ENCODE results near the gene HEATR5A. TPM values are rescaled to one million over a fixed set of nuclear protein-coding genes. Genes with fewer than 3 reads are reported as not detected.
"Not testable (repeated sequence)": the region's sequence is repeated elsewhere in the genome, so short reads cannot be mapped to it uniquely, and the experiment has no call there.

HEATR5A gene
- total and polyA plus RNA-seq, 9 donors = 9.5 to 26.0 (median 13.2) TPM

DNA sequence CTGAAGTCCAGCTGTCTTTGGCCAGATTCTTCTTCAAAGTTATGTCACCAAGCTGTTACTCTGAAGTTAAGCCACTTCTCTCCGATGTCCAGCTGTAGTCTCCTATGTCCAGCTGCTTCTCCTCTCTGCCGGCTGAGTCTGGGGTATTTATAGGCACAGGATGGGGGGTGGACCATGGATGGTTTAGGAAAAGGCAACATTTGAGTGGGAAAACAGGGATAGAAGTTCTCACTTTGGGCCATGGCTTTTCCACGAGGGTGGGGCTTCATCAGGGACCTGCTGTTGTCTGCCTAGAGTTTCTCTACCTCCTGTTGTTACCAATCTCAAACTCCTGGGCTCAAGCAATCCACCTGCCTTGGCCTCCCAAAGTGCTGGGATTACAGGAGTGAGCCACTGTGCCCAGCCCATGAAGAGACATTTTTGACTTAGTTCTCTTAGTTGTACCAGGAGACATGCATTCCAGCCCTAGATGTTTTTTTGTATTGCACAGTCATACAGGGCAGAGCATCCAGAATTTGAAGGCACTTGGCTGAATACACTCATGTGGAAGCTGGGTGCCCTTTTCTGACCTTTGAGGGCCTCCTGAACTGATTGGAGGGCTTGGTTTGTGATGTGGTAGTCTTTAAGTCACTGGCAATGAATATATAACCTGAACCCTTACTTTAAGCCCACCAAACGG is 132.9 kb downstream of the HEATR5A start:
- Histone ChIP-seq H3K27ac (ENCODE audit: low read length) (no peak overlapping the region), H3K27me3 (ENCODE audit: control insufficient read depth, insufficient read depth, low read length) (no peaks in the 10 kb centered on the region), H3K4me1 (ENCODE audit: control insufficient read depth, insufficient read depth, low read length) (no peaks in the 10 kb centered on the region), H3K9me3 (replicated peaks; ENCODE audit: control insufficient read depth, low read depth, low read length) (peaks cover 2% of the 10 kb centered on the region), H3K4me3 (ENCODE audit: low read length) (no peak overlapping the region), H3K36me3 (ENCODE audit: control insufficient read depth, insufficient read depth, low read length) (no peaks in the 10 kb centered on the region)
- no peak for DNase-seq
- no CpG with 5 or more reads among the region's 4 CpGs for whole genome bisulfite sequencing (ENCODE audit: insufficient coverage)

DNA sequence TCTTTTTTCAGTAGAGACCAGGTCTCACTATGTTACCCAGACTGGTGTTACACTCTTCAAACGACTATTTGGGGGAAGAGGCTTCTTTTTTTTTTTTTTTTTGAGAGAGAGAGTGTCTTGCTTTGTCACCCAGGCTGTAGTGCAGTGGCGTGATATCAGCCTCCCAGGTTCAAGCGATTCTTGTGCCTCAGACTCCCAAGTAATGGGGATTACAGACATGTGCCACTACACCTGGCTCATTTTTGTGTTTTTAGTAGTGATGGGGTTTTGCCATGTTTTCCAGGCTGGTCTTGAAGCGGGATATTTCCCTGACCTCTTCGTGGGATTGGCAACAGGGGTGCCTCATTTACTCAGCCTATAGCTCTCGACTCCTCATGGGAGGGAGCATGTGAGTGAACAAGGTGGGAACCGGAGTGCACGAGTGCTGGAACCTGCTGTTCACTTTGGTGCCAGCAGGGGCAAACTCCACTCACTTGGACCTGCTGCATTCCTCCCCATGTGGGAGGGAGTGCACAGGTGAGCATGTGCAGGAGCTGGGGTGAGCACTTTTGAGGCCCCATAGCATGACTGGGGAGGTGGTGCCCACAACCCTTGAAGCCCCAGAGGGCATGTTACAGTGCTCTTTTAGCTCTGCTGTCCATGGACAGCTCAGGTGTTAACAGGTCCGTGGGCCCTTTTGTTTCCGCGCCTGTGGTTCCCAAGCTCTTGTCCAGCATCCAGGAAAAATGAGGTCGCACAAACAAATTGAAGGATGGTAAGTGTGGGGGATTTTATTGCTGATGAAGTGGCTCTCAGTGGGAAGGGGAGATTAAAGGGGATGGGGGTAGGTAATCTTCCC is 133.7 kb downstream of the HEATR5A start:
- H3K4me1 ChIP-seq (ENCODE audit: control insufficient read depth, insufficient read depth, low read length) = no peaks in the 10 kb centered on the region
- 94% methylated on average over 7 of the region's 12 CpGs for WGBS (ENCODE audit: insufficient coverage)
- no peak overlapping the region for H3K4me3 ChIP-seq (ENCODE audit: low read length)
- H3K36me3 ChIP-seq (ENCODE audit: control insufficient read depth, insufficient read depth, low read length) = no peaks in the 10 kb centered on the region
- H3K27me3 ChIP-seq (ENCODE audit: control insufficient read depth, insufficient read depth, low read length) = no peaks in the 10 kb centered on the region
- no peak for DNase-seq
- H3K27ac ChIP-seq (ENCODE audit: low read length) = no peak overlapping the region
- peaks cover 2% of the 10 kb centered on the region for H3K9me3 ChIP-seq (replicated peaks; ENCODE audit: control insufficient read depth, low read depth, low read length)

DNA sequence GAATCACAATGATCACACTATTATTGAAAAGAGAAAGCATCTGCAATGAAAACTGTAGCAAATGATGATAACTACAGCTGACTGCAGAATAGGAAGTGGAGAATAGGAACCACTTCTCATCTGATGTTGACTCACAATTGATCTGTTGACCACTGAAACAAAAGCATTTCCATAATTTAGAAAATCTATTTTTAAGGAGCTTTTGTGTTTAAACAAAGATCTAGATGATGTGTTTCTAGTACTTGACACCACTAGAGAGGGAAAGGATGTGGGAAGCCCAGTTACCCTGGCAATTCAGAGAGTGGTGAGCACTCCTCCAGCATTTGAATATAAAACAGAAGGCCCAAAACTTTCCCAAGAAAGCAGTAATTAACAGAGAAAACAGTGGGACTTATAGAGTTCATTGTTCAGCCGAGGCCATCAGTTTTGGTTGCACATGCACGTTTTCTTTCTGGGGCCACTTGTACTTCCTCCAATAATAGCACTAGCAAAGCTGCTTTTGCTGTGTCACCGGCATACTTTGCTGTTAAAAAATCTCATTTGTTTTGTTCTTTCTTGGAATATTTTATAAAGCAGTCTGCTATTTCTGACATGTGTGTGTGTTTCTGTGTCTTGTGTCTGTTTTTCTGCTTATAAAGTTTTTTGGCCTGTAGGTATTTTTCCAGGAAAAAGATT is 136.6 kb downstream of the HEATR5A start:
- Histone ChIP-seq H3K4me1 (ENCODE audit: control insufficient read depth, insufficient read depth, low read length) (no peaks in the 10 kb centered on the region), H3K4me3 (ENCODE audit: low read length) (no peak overlapping the region), H3K9me3 (replicated peaks; ENCODE audit: control insufficient read depth, low read depth, low read length) (peaks cover 4% of the 10 kb centered on the region), H3K27ac (ENCODE audit: low read length) (peak overlapping the region; percentile 20), H3K27me3 (ENCODE audit: control insufficient read depth, insufficient read depth, low read length) (no peaks in the 10 kb centered on the region), H3K36me3 (ENCODE audit: control insufficient read depth, insufficient read depth, low read length) (no peaks in the 10 kb centered on the region)
- DNase-seq = peak; percentile 36
- WGBS (ENCODE audit: insufficient coverage) = no CpG with 5 or more reads among the region's 3 CpGs

DNA sequence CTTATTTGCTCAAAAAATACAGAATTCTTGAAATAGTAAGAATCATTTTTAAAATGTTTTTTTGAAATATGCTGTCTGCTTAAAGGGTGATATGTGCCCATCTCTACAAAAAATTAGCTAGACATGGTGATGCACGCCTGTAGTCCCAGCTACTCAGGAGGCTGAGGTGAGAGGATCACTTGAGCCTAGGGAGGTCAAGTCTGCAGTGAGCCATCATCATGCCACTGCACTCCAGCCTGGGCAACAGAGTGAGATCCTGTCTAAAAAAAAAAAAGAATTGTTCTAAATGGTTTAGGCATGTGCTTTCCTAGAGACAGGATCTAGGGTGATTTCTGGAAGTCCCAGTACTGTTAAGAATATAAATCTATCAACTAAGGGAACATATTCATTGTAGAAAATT is 137.2 kb downstream of the HEATR5A start:
- H3K27ac ChIP-seq (ENCODE audit: low read length) = no peak overlapping the region
- WGBS (ENCODE audit: insufficient coverage) = 86% methylated on average over 1 of the region's 1 CpG
- no peaks in the 10 kb centered on the region for H3K27me3 ChIP-seq (ENCODE audit: control insufficient read depth, insufficient read depth, low read length)
- no peaks in the 10 kb centered on the region for H3K4me1 ChIP-seq (ENCODE audit: control insufficient read depth, insufficient read depth, low read length)
- H3K9me3 ChIP-seq (replicated peaks; ENCODE audit: control insufficient read depth, low read depth, low read length) = peaks cover 6% of the 10 kb centered on the region
- H3K36me3 ChIP-seq (ENCODE audit: control insufficient read depth, insufficient read depth, low read length) = no peaks in the 10 kb centered on the region
- DNase-seq = no peak
- H3K4me3 ChIP-seq (ENCODE audit: low read length) = no peak overlapping the region

DNA sequence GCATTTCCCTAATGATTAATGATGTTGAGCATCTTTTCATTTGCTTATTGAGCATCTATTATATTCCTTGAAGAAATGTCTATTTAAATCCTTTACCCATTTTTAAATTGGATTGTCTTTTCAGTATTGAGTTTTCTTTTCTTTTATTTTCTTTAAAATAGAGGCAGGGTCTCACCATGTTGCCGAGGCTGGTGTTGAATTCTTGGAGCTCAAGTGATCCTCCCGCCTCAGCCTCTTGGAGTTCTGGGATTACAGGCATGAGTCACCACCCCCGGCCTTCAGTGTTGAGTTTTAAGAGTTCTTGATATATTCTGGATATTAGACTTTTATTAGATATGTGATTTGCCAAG is 139.5 kb downstream of the HEATR5A start:
- WGBS (ENCODE audit: insufficient coverage) = no CpG with 5 or more reads among the region's 3 CpGs
- DNase-seq = no peak
- Histone ChIP-seq H3K4me1 (ENCODE audit: control insufficient read depth, insufficient read depth, low read length) (no peaks in the 10 kb centered on the region), H3K27me3 (ENCODE audit: control insufficient read depth, insufficient read depth, low read length) (no peaks in the 10 kb centered on the region), H3K27ac (ENCODE audit: low read length) (no peak overlapping the region), H3K4me3 (ENCODE audit: low read length) (no peak overlapping the region), H3K36me3 (ENCODE audit: control insufficient read depth, insufficient read depth, low read length) (no peaks in the 10 kb centered on the region), H3K9me3 (replicated peaks; ENCODE audit: control insufficient read depth, low read depth, low read length) (peaks cover 8% of the 10 kb centered on the region)

DNA sequence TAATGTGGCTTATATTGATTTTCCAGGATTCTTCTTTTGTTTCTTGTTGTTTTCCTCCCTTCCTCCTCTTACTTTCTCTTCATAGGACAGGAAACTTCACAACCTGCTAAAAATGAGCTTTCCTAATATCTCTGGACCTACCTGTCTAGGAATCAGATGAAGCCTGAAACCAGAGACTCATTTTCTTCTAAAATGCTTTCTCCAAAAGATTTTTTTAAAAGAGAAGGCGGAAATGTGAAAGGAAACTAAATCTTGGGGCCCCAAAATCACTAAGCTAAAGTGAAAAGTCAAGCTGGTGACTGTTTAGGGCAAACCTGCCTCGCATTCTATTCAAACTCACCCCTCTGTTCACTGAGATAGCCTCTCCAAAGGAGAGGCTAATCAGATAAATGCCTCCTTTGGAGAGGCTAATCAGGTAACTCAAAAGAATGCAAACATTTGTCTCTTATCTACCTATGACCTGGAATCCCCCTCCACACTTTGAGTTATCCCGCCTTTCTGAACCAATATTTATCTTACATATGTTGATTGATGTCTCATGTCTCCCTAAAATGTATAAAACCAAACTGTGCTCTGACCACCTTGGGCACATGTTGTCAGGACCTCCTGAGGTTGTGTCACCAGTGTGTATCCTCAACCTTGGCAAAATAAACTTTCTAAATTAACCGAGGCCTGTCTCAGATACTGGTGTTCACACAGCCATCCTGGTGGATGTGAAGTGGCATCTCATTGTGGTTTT is 140.0 kb downstream of the HEATR5A start:
- Histone ChIP-seq H3K36me3 (ENCODE audit: control insufficient read depth, insufficient read depth, low read length) (no peaks in the 10 kb centered on the region), H3K27me3 (ENCODE audit: control insufficient read depth, insufficient read depth, low read length) (no peaks in the 10 kb centered on the region), H3K27ac (ENCODE audit: low read length) (no peak overlapping the region), H3K9me3 (replicated peaks; ENCODE audit: control insufficient read depth, low read depth, low read length) (peaks cover 8% of the 10 kb centered on the region), H3K4me1 (ENCODE audit: control insufficient read depth, insufficient read depth, low read length) (no peaks in the 10 kb centered on the region), H3K4me3 (ENCODE audit: low read length) (no peak overlapping the region)
- DNase-seq = no peak
- WGBS (ENCODE audit: insufficient coverage) = 100% methylated on average over 1 of the region's 4 CpGs

DNA sequence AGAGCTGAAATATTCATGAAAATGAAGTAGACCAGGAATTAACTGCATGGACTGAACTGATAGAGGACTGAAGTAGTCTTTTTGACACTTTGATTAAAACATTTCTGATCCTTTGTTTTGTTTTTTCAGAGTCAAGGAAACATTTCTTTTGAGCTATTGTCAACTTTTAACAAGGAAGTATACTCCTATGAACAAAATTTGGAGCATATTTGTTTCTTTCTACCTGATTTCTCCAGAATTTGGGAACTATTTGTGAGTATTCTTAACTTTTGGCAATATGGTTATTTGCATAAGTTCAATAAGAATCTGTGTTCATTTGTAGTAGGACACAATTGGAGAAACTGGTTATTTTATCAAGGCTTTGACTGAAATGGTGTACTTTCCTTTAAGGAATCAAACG is 141.5 kb downstream of the HEATR5A start:
- peaks cover 8% of the 10 kb centered on the region for H3K9me3 ChIP-seq (replicated peaks; ENCODE audit: control insufficient read depth, low read depth, low read length)
- H3K27ac ChIP-seq (ENCODE audit: low read length) = no peak overlapping the region
- DNase-seq = no peak
- no peaks in the 10 kb centered on the region for H3K4me1 ChIP-seq (ENCODE audit: control insufficient read depth, insufficient read depth, low read length)
- no CpG with 5 or more reads among the region's 1 CpG for WGBS (ENCODE audit: insufficient coverage)
- no peaks in the 10 kb centered on the region for H3K36me3 ChIP-seq (ENCODE audit: control insufficient read depth, insufficient read depth, low read length)
- H3K4me3 ChIP-seq (ENCODE audit: low read length) = no peak overlapping the region
- H3K27me3 ChIP-seq (ENCODE audit: control insufficient read depth, insufficient read depth, low read length) = no peaks in the 10 kb centered on the region

DNA sequence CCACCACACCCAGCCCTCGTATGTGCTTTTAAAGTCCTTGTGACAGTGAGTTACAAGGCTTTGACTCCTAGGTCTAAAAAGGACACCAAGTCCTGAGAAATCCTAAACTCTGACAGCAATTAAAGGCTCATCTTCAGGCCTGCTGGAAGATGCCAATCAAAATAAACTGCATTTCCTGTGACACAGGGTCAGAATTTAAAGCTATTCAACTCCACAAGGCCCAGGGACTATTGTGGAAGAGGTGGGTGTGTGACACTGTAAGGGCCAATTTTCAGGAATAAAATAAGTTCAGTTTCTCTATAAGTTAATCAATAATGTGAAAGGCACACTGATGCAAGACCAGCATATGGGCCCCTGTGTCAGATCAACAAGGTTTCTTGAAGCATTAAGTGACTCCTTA is 143.3 kb downstream of the HEATR5A start:
- H3K27me3 ChIP-seq (ENCODE audit: control insufficient read depth, insufficient read depth, low read length) = no peaks in the 10 kb centered on the region
- H3K4me3 ChIP-seq (ENCODE audit: low read length) = no peak overlapping the region
- H3K4me1 ChIP-seq (ENCODE audit: control insufficient read depth, insufficient read depth, low read length) = no peaks in the 10 kb centered on the region
- no peak for DNase-seq
- H3K9me3 ChIP-seq (replicated peaks; ENCODE audit: control insufficient read depth, low read depth, low read length) = peaks cover 8% of the 10 kb centered on the region
- 67% methylated on average over 1 of the region's 1 CpG for WGBS (ENCODE audit: insufficient coverage)
- H3K27ac ChIP-seq (ENCODE audit: low read length) = no peak overlapping the region
- no peaks in the 10 kb centered on the region for H3K36me3 ChIP-seq (ENCODE audit: control insufficient read depth, insufficient read depth, low read length)

DNA sequence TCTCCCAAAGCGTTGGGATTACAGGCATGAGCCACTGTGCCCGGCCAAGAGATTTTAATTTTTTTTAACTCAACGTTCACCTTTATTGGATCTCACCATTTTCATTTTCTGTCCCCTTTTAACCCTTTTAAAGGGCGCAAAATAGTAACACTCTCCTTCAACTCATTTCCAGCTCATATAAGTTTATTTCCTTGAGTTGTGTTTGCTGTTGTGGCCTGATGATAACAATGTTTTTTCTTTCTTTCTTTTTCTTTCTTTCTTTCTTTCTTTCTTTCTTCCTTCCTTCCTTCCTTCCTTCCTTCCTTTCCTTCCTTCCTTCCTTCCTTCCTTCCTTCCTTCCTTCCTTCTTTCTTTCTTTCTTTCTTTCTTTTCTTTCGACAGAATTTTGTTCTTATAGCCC is 143.9 kb downstream of the HEATR5A start:
- H3K4me1 ChIP-seq (ENCODE audit: control insufficient read depth, insufficient read depth, low read length); H3K4me3 ChIP-seq (ENCODE audit: low read length); H3K27ac ChIP-seq (ENCODE audit: low read length); H3K27me3 ChIP-seq (ENCODE audit: control insufficient read depth, insufficient read depth, low read length); DNase-seq; H3K36me3 ChIP-seq (ENCODE audit: control insufficient read depth, insufficient read depth, low read length); H3K9me3 ChIP-seq (replicated peaks; ENCODE audit: control insufficient read depth, low read depth, low read length): not testable (repeated sequence)
- 58% methylated on average over 3 of the region's 5 CpGs for WGBS (ENCODE audit: insufficient coverage)

DNA sequence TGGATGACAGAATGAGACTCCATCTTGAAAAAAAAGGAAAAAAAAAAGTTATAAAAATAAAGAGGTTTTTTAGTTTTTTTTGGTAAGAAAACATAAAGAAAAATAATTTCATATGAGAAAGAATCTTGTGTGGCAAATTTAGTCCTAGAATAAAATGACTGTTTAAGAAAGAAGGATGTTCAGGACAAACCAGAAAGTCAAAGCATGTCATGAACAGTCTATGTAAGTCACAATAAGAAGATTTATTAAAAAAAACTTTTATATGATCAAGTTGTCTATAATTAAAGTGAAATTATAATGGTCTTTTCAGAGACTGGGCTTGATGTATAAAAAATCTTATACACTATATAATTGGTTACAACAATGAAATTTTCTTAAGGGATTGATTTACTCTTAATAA is 144.6 kb downstream of the HEATR5A start:
- no peak overlapping the region for H3K27ac ChIP-seq (ENCODE audit: low read length)
- H3K9me3 ChIP-seq (replicated peaks; ENCODE audit: control insufficient read depth, low read depth, low read length) = peaks cover 8% of the 10 kb centered on the region
- no peak overlapping the region for H3K4me3 ChIP-seq (ENCODE audit: low read length)
- no peaks in the 10 kb centered on the region for H3K27me3 ChIP-seq (ENCODE audit: control insufficient read depth, insufficient read depth, low read length)
- no peak for DNase-seq
- no peaks in the 10 kb centered on the region for H3K36me3 ChIP-seq (ENCODE audit: control insufficient read depth, insufficient read depth, low read length)
- H3K4me1 ChIP-seq (ENCODE audit: control insufficient read depth, insufficient read depth, low read length) = no peaks in the 10 kb centered on the region
